GM12878 (cell line): ENCODE measurements around the gene AFG1L. TPM values are rescaled to one million over a fixed set of nuclear protein-coding genes. Genes with fewer than 3 reads are reported as not detected.
"Not testable (repeated sequence)": the region's sequence is repeated elsewhere in the genome, so short reads cannot be mapped to it uniquely, and the experiment has no call there.

Source experiments
- ATAC-seq: fragments of 200-7000 bp; cut with Tn5 transposase; 3 replicates; pipeline ENCODE4 v1.9.1; 2020; ENCODE audit warnings: mild to moderate bottlenecking, moderate library complexity
- BruUV-seq: library from RNA; stranded (reverse); fragments of 400-500 nt; replicated peaks from 2 replicates; lab custom pipeline; 2021; lab: Mats Ljungman, UMichigan
- CTCF ChIA-PET: fragments of 300-600 bp; sonication (Branson Sonifier 250); formaldehyde crosslinking; extraction: SDS; loops from one replicate; lab custom pipeline; 2021; ENCODE audit warnings: inconsistent platforms; lab: Yijun Ruan, JAX
- POLR2A ChIA-PET: fragments of 350-600 bp; formaldehyde crosslinking; extraction: SDS; loops from one replicate; lab custom pipeline; 2021; ENCODE audit warnings: inconsistent platforms; lab: Charles Lee
- RAD21 ChIA-PET: fragments of 300-600 bp; sonication (Branson Sonifier 250); formaldehyde crosslinking; loops from one replicate; lab custom pipeline; 2023; ENCODE audit warnings: antibody characterized with exemption; ENCODE audit not compliant: unreplicated experiment; lab: Charles Lee
- SMC1A ChIA-PET: fragments of 300-600 bp; sonication (Branson Sonifier 250); formaldehyde crosslinking; loops from one replicate; lab custom pipeline; 2023; ENCODE audit not compliant: unreplicated experiment, uncharacterized antibody; lab: Charles Lee
- DNase-seq: peaks from one replicate; pipeline ENCODE4 v3.0.0-alpha.2; 2011; ENCODE audit warnings: low read depth, low spot score
- FAIRE-seq: peaks from 3 replicates; lab custom pipeline; 2011; peaks lifted over from hg19 to GRCh38; lab: Jason Lieb, UNC
- H2AFZ ChIP-seq: 2 replicates; pipeline ENCODE4 v1.6.0; 2011; ENCODE audit warnings: low read depth, low read length, control low read depth; ENCODE audit not compliant: control insufficient read depth
- H3K27ac ChIP-seq: 2 replicates; pipeline ENCODE4 v1.5.1; 2011; ENCODE audit warnings: control low read depth; ENCODE audit not compliant: control insufficient read depth, insufficient read depth
- H3K27me3 ChIP-seq, 2 experiments: replicated peaks in 1 of 2; 2 replicates each; pipeline versions ENCODE4 v1.6.0 to v1.6.1; 2011; ENCODE audit warnings: low read length in 1 of 2; ENCODE audit not compliant: control insufficient read depth in 2 of 2, insufficient read depth in 2 of 2
- H3K36me3 ChIP-seq, 2 experiments: 2 replicates each; pipeline ENCODE4 v1.5.1; 2011; ENCODE audit warnings: low read length in 1 of 2; ENCODE audit not compliant: control insufficient read depth in 2 of 2, insufficient read depth in 2 of 2
- H3K4me1 ChIP-seq: 2 replicates; pipeline ENCODE4 v1.6.1; 2011; ENCODE audit warnings: mild to moderate bottlenecking, low read length, moderate library complexity, mixed read lengths; ENCODE audit not compliant: control insufficient read depth, insufficient read depth
- H3K4me2 ChIP-seq: 2 replicates; pipeline ENCODE4 v1.6.0; 2011; ENCODE audit warnings: control low read depth; ENCODE audit not compliant: control insufficient read depth, insufficient read depth
- H3K4me3 ChIP-seq: fragments of 200-600 bp; sonication (generic); 2 replicates; pipeline ENCODE4 v1.5.1; 2016
- H3K79me2 ChIP-seq: 2 replicates; pipeline ENCODE4 v1.6.0; 2011; ENCODE audit warnings: low read length; ENCODE audit not compliant: control insufficient read depth, insufficient read depth
- H3K9ac ChIP-seq: 2 replicates; pipeline ENCODE4 v1.8.0; 2011; ENCODE audit warnings: low read length, control low read depth, mixed read lengths; ENCODE audit not compliant: control insufficient read depth, insufficient read depth
- H3K9me3 ChIP-seq: replicated peaks from 3 replicates; pipeline ENCODE4 v1.5.1; 2011; ENCODE audit warnings: mild to moderate bottlenecking, low read length; ENCODE audit not compliant: control insufficient read depth, insufficient read depth
- H4K20me1 ChIP-seq: 2 replicates; pipeline ENCODE4 v1.6.0; 2011; ENCODE audit not compliant: control insufficient read depth, insufficient read depth
- CTCF ChIP-seq, 3 experiments: IDR thresholded peaks in 2 of 3; conservative IDR thresholded peaks in 1 of 3; 2 replicates each; pipeline ENCODE4 v1.5.1; 2011; ENCODE audit warnings: low read depth in 3 of 3, low read length in 3 of 3, mild to moderate bottlenecking in 3 of 3, control low read depth in 2 of 3, moderate library complexity in 2 of 3, inconsistent platforms in 1 of 3, mixed read lengths in 1 of 3; ENCODE audit not compliant: control insufficient read depth in 2 of 3, insufficient read depth in 1 of 3; ENCODE audit errors: extremely low read depth in 1 of 3
- JUNB ChIP-seq: IDR thresholded peaks from 2 replicates; pipeline ENCODE4 v1.6.1; 2016; ENCODE audit warnings: antibody characterized with exemption, mild to moderate bottlenecking
- POU2F2 ChIP-seq: IDR thresholded peaks from 3 replicates; pipeline ENCODE4 v1.6.1; 2011; ENCODE audit warnings: low read depth, mild to moderate bottlenecking, low read length, borderline replicate concordance
- SP1 ChIP-seq: IDR thresholded peaks from one replicate; pipeline ENCODE4 v1.6.1; 2011; ENCODE audit warnings: low read depth, low read length
- SRF ChIP-seq, 2 experiments: IDR thresholded peaks; 2 replicates each; pipeline ENCODE4 v1.6.1; 2011; ENCODE audit warnings: low read depth in 2 of 2, low read length in 2 of 2, mild to moderate bottlenecking in 1 of 2, moderate library complexity in 1 of 2
- TCF12 ChIP-seq: IDR thresholded peaks from 2 replicates; pipeline ENCODE4 v1.6.1; 2011; ENCODE audit warnings: low read depth, mild to moderate bottlenecking, low read length
- WGBS: methylation state at CpG from one replicate; pipeline ENCODE4 v1.1.6; 2016; ENCODE audit warnings: low lambda C conversion rate; ENCODE audit not compliant: insufficient replicate concordance, insufficient coverage; ENCODE audit errors: missing lambda C conversion rate; 5-methylcytosine and 5-hydroxymethylcytosine counted together
- in situ Hi-C: fragments of 300-500 bp; cut with MboI; formaldehyde crosslinking; loops from 9 replicates; pipeline ENCODE4 v1.14.3; 2018; ENCODE audit warnings: mixed read lengths
- intact Hi-C: fragments of 100-400 bp; cut with micrococcal nuclease; formaldehyde crosslinking; loops from one replicate; pipeline ENCODE4 v1.14.2; 2022; ENCODE audit not compliant: unreplicated experiment
- polyA plus RNA-seq, 11 experiments: library from polyadenylated mRNA; depleted of rRNA in 4 of 11; unstranded in 6 of 11; stranded (reverse) in 5 of 11; fragments of >200 nt; fragmentation: Nextera tagmentation in 4 of 11; fragmentation: Illumina TruSeq in 1 of 11; extraction: Ambion mirVana in 4 of 11; extraction: Trizol in 1 of 11; gene quantifications; 1 replicate in 1 of 11; 2 replicates in 10 of 11; pipeline versions ENCODE4 v1.2.1 to v1.2.3, GENCODE V29; 2011 to 2016; ENCODE audit warnings: inconsistent platforms in 2 of 11, missing spikeins in 2 of 11, low read depth in 1 of 11
- total RNA-seq, 4 experiments: library from RNA; depleted of rRNA in 3 of 4; stranded (reverse); fragments of >200 nt in 3 of 4; fragmentation: Illumina TruSeq in 1 of 4; extraction: Trizol in 1 of 4; gene quantifications; 2 replicates each; pipeline versions ENCODE4 v1.2.1 to v1.2.3, GENCODE V29; 2013 to 2021
- TF ChIP-seq, protein P1 (sequence below): IDR thresholded peaks from 2 replicates; pipeline ENCODE4 v1.6.1; 2012; ENCODE audit warnings: mild to moderate bottlenecking, low read depth, low read length

The AFG1L gene
- total and polyA plus RNA-seq, 10 of the 15 experiments (the other 5 are each of a cell fraction or from before 2014, with no cell fraction given) = 2.3 to 9.0 (median 4.3) TPM

DNA sequence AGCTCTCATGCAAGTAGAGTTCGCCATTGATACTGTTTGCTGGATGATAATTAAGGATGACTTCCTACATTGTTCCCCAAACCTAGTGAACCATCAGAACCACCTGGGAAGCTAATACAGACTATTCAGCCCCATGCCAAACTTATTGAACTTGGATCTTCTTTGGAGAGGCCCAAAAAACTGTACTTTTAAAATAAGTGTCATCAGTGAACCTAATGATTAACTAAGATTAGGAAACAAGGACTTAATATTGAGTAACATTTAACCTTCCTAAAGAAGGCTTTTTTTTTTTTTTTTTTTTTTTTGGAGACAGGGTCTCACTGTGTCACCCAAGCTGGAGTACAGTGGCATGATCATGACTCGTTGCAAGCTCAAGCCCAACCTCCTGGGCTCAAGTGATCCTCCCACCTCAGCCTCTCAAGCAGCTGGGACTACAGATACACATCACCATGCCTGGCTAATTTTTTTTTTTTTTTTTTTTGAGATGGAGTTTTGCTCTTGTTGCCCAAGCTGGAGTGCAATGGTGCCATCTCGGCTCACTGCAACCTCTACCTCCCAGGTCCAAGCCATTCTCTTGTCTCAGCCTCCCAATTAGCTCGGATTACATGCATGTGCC lies 241.2 kb downstream of the AFG1L start:
- intact Hi-C loops, H3K9ac ChIP-seq, in situ Hi-C loops, H2AFZ ChIP-seq, H3K4me3 ChIP-seq, H3K9me3 ChIP-seq, ATAC-seq, H3K36me3 ChIP-seq, H3K27me3 ChIP-seq, POLR2A ChIA-PET, H3K4me1 ChIP-seq, BruUV-seq, DNase-seq, H3K79me2 ChIP-seq, H4K20me1 ChIP-seq, RAD21 ChIA-PET, H3K27ac ChIP-seq, H3K4me2 ChIP-seq, FAIRE-seq: not testable (repeated sequence)
- CTCF ChIA-PET = interaction anchor here (1.0 to 1.8 kb wide), 2 partner anchors 9 to 16 kb away, joined by 3 to 4 read pairs; no protein-coding TSS in a partner anchor
- SMC1A ChIA-PET = interaction anchor here (0.6 to 1.7 kb wide), 3 partner anchors 15 to 536 kb away, joined by 3 to 4 read pairs (median 3); no protein-coding TSS in a partner anchor
- 13% methylated on average over 4 of the region's 4 CpGs for WGBS

DNA sequence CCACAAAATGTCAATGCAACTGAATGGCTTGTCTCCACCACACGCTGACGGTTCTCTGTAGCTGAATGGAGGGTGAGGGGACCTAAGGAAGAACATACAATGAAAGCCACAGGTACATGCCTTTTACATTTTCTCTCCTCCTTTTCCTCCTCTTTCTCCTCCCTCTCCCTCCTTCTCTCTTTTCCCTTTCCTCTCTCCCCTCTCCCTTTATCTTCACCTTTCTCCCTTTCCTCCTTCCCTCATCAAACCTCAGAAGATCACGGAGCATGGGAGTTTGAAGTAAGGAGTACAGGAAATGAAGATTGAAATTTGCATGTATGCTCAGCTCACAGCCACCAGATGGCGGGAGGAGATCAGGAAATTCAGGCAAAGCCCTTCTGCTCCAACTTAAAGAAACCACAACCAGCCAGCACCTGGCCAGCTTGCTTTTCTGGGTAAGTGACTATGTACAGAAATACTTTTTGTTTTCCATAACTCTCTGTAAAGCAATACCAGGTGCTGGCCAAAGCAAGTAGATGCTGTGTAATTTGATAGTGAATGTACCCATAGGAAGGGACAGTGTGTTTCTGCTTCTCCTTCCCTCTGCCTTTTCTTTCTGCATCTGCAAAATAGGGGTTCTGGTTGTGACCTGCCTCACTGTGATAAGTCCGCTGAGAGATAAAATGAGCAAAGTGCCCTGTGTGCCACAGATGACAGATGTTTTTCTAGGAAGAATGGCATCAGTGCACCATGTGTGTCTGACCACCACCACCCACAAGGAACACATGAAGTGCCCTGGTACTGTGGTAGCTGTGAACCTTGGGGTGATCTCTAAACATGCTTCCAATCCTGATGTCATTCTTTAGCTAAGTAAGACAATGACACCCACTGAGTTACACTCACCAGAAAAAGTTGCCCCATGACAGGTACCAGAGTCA lies 247.2 kb downstream of the AFG1L start:
- in situ Hi-C loops = loop anchor here (5.0 kb wide), 1 partner anchor 295 kb away; no protein-coding TSS in a partner anchor
- FAIRE-seq (peak; percentile 31), ATAC-seq (peak; percentile 85), DNase-seq (no peak)
- peak overlapping the region; percentile 40; the same call in 1 of the 2 replicates for H2AFZ ChIP-seq
- WGBS = 0% methylated on average over 5 of the region's 5 CpGs
- POLR2A ChIA-PET = interaction anchor here (0.5 to 0.9 kb wide), 2 partner anchors 294 to 524 kb away, joined by 3 to 4 read pairs; no protein-coding TSS in a partner anchor
- peaks cover 0 to 1% of the 10 kb centered on the region in 2 experiments; a peak in 2 of 4 replicates for H3K27me3 ChIP-seq
- no peaks in the 10 kb centered on the region for H4K20me1 ChIP-seq
- CTCF ChIA-PET = interaction anchor here (0.6 to 6.9 kb wide), 29 partner anchors 9 to 841 kb away, joined by 3 to 107 read pairs (median 5); partner anchors contain the start of gene ARMC2
- RAD21 ChIA-PET = interaction anchor here (1.0 to 4.1 kb wide), 11 partner anchors 12 to 855 kb away, joined by 3 to 49 read pairs (median 5); no protein-coding TSS in a partner anchor
- no peak overlapping the region for H3K4me2 ChIP-seq
- intact Hi-C loops = loop anchor here (1.0 kb wide), 4 partner anchors 240 to 531 kb away; no protein-coding TSS in a partner anchor
- H3K36me3 ChIP-seq = no peaks in the 10 kb centered on the region
- no peaks in the 10 kb centered on the region for H3K9me3 ChIP-seq
- no peak overlapping the region for H3K9ac ChIP-seq
- SMC1A ChIA-PET = interaction anchor here (0.6 to 3.6 kb wide), 27 partner anchors 8 to 1239 kb away, joined by 3 to 61 read pairs (median 4); no protein-coding TSS in a partner anchor
- H3K79me2 ChIP-seq = no peaks in the 10 kb centered on the region
- no peak overlapping the region for H3K4me3 ChIP-seq
- no TSS peak for BruUV-seq
- no peak overlapping the region for H3K27ac ChIP-seq
- H3K4me1 ChIP-seq = no peaks in the 10 kb centered on the region
- peak; percentile 76 to 91 (median 80) for TF ChIP-seq CTCF (IDR thresholded peaks at IDR 0.05 in 2 of 3, conservative IDR thresholded peaks at IDR 0.05 in 1 of 3; ENCODE audit: control insufficient read depth in 2 of 3, extremely low read depth in 1 of 3, insufficient read depth in 1 of 3, low read depth in 3 of 3, low read length in 3 of 3)
- TF ChIP-seq SRF (IDR thresholded peaks at IDR 0.05; ENCODE audit: low read depth in 2 of 2, low read length in 2 of 2) = no peak
- TF ChIP-seq, protein P1, sequence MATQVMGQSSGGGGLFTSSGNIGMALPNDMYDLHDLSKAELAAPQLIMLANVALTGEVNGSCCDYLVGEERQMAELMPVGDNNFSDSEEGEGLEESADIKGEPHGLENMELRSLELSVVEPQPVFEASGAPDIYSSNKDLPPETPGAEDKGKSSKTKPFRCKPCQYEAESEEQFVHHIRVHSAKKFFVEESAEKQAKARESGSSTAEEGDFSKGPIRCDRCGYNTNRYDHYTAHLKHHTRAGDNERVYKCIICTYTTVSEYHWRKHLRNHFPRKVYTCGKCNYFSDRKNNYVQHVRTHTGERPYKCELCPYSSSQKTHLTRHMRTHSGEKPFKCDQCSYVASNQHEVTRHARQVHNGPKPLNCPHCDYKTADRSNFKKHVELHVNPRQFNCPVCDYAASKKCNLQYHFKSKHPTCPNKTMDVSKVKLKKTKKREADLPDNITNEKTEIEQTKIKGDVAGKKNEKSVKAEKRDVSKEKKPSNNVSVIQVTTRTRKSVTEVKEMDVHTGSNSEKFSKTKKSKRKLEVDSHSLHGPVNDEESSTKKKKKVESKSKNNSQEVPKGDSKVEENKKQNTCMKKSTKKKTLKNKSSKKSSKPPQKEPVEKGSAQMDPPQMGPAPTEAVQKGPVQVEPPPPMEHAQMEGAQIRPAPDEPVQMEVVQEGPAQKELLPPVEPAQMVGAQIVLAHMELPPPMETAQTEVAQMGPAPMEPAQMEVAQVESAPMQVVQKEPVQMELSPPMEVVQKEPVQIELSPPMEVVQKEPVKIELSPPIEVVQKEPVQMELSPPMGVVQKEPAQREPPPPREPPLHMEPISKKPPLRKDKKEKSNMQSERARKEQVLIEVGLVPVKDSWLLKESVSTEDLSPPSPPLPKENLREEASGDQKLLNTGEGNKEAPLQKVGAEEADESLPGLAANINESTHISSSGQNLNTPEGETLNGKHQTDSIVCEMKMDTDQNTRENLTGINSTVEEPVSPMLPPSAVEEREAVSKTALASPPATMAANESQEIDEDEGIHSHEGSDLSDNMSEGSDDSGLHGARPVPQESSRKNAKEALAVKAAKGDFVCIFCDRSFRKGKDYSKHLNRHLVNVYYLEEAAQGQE = no peak
- TF ChIP-seq SP1 = no peak
- no peak for TF ChIP-seq JUNB
- 0 out of 2 replicates have a peak, but pooled peaks have one; percentile 25 for TF ChIP-seq TCF12
- TF ChIP-seq POU2F2 = peak; percentile 95
